HG02588 (cell line): ENCODE data around the gene LOXL1.
"Not testable (repeated sequence)": the region's sequence is repeated elsewhere in the genome, so short reads cannot be mapped to it uniquely, and the experiment has no call there.

Experiments
- ATAC-seq: cut with Tn5 transposase; IDR thresholded peaks from one replicate; pipeline ENCODE4 v1.9.1; 2021; ENCODE audit warnings: mild to moderate bottlenecking, moderate library complexity; ENCODE audit not compliant: unreplicated experiment

Gene LOXL1

GRCh38 chr15:73951601-73952000, 25.3 kb downstream of the LOXL1 start:
- no peak for ATAC-seq

GRCh38 chr15:73952171-73952912, 26.1 kb downstream of the LOXL1 start:
- no peak for ATAC-seq

GRCh38 chr15:73952913-73953750, 26.9 kb downstream of the LOXL1 start:
- ATAC-seq = no peak

- ATAC-seq = no peak
These were observed 28.2 kb downstream of the LOXL1 start for GRCh38 chr15:73954188-73955145.

- no peak for ATAC-seq
These were observed 29.1 kb downstream of the LOXL1 start for GRCh38 chr15:73955326-73955725.

GRCh38 chr15:73955861-73956742, 29.8 kb downstream of the LOXL1 start:
- no peak for ATAC-seq

- no peak for ATAC-seq
These were observed 30.5 kb downstream of the LOXL1 start for GRCh38 chr15:73956743-73957135.

GRCh38 chr15:73957276-73957675, 31.0 kb downstream of the LOXL1 start:
- no peak for ATAC-seq

- no peak for ATAC-seq
These were observed 31.5 kb downstream of the LOXL1 start for GRCh38 chr15:73957785-73958184.

GRCh38 chr15:73959012-73959581, 32.8 kb downstream of the LOXL1 start:
- ATAC-seq = no peak

- ATAC-seq = no peak
These were observed 33.5 kb downstream of the LOXL1 start for GRCh38 chr15:73959801-73960200.

- ATAC-seq = not testable (repeated sequence)
These were observed 34.3 kb downstream of the LOXL1 start for GRCh38 chr15:73960472-73961070.

- ATAC-seq = no peak
These were observed 36.2 kb downstream of the LOXL1 start for GRCh38 chr15:73962433-73962832.

- no peak for ATAC-seq
These were observed 38.5 kb downstream of the LOXL1 start for GRCh38 chr15:73964736-73965093.

- no peak for ATAC-seq
These were observed 39.0 kb downstream of the LOXL1 start for GRCh38 chr15:73965094-73965757.

- ATAC-seq = peak; percentile 52
These were observed 39.5 kb downstream of the LOXL1 start for GRCh38 chr15:73965758-73966113.

- no peak for ATAC-seq
These were observed 42.2 kb downstream of the LOXL1 start for GRCh38 chr15:73968461-73968860.

GRCh38 chr15:73969151-73969759, 43.0 kb downstream of the LOXL1 start:
- no peak for ATAC-seq
